ENCODE data around the gene RASSF3.

DNA sequence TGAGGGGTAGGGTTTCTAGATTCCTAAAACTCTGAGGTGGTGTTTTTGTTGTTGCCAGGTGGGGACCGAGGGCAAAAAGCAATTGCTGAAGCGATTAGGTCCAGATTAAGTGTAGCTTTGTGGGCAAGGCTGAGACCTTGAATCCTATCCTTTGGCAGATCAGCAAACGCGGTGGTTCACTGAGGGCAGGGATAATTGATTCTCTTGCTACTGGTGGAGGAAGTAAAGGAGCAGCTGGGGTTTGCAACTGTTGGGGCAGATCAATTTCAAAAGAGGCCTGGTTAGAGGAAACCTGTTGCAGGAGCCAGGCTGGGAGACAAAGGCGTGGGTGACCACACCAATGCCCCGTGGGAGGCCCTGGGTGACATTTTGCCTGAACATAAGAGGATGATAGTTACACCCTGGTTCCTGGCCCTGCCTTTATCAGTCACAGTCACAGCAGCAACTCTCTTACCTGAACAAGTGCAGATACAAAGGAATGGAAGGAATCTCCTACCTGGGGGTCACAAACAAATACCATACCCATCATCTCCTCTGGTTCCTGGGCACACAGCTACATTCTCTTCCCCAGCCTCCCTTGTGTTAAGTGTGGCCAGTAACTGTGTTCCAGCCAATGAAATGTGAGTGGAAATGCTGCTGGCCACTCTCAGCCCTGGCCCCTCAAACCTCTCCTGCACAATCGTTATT, 43.3 kb upstream of the RASSF3 start:
- TF ChIP-seq, protein P1, sequence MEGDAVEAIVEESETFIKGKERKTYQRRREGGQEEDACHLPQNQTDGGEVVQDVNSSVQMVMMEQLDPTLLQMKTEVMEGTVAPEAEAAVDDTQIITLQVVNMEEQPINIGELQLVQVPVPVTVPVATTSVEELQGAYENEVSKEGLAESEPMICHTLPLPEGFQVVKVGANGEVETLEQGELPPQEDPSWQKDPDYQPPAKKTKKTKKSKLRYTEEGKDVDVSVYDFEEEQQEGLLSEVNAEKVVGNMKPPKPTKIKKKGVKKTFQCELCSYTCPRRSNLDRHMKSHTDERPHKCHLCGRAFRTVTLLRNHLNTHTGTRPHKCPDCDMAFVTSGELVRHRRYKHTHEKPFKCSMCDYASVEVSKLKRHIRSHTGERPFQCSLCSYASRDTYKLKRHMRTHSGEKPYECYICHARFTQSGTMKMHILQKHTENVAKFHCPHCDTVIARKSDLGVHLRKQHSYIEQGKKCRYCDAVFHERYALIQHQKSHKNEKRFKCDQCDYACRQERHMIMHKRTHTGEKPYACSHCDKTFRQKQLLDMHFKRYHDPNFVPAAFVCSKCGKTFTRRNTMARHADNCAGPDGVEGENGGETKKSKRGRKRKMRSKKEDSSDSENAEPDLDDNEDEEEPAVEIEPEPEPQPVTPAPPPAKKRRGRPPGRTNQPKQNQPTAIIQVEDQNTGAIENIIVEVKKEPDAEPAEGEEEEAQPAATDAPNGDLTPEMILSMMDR (IDR thresholded peaks at IDR 0.05), result no peak
- no peak for TF ChIP-seq POLR2A (IDR thresholded peaks at IDR 0.05)
